ENCODE data around the gene CREM. TPM values are rescaled to one million over a fixed set of nuclear protein-coding genes. Genes with fewer than 3 reads are reported as not detected.

Gene CREM
- 30.0 to 36.2 TPM (median 33.2 TPM) in 5 replicates for total RNA-seq (2022; extraction: Qiagen RNA extraction)

DNA sequence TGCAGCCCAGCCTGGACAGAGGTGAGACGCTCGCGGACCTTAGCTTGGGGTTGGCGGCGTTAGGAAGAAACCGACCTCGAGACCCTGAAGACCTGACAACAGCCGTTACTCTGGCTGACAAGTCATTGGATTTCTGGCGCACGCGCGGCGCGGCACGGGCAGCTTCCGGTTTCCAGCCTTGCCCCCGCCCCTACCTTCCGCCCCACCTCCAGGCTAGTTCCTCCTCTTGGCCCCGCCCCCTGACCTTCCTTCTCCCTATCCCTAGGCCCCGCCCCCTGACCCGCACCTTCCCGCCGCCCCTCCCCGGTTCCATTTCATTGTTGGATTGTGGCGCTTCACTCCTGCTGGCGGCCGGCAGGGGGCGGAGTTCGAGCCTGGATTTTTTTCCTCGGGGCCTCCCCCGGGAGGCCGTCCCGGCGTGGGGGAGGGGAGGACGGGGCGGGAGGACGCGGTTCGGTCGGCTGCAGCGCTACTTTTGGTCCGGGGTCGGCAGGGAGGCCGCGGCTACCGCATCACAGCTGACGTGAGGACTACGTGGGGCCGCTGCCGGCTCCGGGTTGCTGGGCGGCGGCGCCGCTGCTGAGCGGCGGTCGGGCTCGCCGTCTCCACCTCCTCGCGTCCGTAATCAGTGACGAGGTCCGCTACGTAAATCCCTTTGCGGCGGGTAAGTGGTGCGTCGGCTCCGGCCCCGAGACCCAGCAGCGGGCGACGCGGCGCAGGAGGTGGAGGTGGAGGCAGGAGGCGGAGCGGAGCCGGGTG, at the start of gene CREM:
Gene CREM (plus strand): TSS at position 317 of the 759 bp plus-strand sequence. CDS start 10,990 bp downstream, outside the sequence.

GRCh38 chr10:35090162-35090954, 36.3 kb upstream of the CREM start, which contains the start of gene CUL2:
Gene CUL2, minus strand, starts transcription at chr10:35090341. Its CDS starts 19,024 bp downstream, at chr10:35071317.

Other genes with a start within 250 kb of the CREM start
- 21.1 to 24.2 TPM (median 22.3 TPM) in 5 replicates for gene CUL2, start 36.5 kb upstream of the CREM start, total RNA-seq (2022; extraction: Qiagen RNA extraction)
- 47.0 to 52.6 TPM (median 51.5 TPM) in 5 replicates for gene CCNY, start 209.7 kb downstream of the CREM start, total RNA-seq (2022; extraction: Qiagen RNA extraction)